ENCODE results near the gene TBXAS1.
A peak's percentile ranks its signal among the peaks of the same experiment; 100 is the strongest.

Gene TBXAS1

DNA sequence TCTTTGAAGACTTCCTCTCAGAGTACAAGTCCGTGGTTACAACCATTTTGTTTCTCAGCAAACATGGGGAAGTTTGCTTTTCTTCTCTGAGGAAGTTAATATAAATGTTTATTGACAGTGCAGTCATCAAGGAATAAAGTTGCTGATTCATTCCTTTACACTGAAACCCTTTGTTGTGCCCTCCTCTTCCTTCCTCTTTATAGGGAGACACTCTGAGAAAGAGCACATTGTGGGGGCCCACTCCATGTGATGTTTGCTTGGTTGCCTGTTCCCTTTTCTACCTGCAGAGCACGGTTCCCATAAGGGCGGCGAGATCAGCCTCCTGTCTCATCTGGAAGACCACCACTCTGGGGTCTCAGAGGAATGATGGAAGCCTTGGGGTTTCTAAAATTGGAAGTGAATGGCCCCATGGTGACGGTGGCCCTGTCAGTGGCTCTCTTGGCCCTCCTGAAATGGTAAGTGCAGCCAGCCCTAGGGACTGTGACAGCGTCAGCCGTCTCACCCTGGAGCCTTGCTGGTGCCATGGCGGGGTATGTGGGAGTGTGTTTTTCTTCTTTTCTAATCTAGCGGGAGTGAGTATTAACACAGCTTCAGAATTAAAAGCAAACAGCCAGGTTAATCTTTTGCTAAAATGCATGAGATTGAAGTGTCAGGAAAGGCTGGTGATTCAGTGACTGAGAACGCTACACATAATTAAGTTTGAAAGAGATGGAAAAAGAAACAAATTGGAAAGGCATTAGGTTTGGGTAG lies at the start of gene TBXAS1:
Gene TBXAS1, plus strand, starts transcription at position 240 of the 750 bp plus-strand sequence. Its CDS starts 127 bp downstream, at position 367.
- DNase-seq (ENCODE audit: low read depth, low spot score), result no peak

DNA sequence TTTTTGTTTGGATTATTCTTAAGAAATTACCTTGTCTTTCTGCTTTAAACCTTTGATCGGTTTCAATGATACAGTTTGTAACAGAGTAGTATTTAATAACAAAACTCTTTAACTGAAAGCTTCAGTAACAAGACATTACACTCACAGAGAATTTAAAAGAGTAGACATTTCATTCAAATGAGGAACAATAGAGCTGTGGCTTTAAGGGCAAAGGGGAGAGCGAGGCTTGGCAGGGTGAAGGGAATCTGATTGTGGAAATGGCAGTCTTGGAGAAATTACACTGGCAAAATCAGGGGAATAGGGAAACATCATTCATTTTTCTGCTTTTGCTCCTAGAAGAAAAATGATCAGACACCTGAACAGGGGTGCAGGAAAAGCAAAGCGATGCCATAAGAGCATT lies 46.1 kb upstream of the TBXAS1 start:
- no peak for DNase-seq (ENCODE audit: low read depth, low spot score)

DNA sequence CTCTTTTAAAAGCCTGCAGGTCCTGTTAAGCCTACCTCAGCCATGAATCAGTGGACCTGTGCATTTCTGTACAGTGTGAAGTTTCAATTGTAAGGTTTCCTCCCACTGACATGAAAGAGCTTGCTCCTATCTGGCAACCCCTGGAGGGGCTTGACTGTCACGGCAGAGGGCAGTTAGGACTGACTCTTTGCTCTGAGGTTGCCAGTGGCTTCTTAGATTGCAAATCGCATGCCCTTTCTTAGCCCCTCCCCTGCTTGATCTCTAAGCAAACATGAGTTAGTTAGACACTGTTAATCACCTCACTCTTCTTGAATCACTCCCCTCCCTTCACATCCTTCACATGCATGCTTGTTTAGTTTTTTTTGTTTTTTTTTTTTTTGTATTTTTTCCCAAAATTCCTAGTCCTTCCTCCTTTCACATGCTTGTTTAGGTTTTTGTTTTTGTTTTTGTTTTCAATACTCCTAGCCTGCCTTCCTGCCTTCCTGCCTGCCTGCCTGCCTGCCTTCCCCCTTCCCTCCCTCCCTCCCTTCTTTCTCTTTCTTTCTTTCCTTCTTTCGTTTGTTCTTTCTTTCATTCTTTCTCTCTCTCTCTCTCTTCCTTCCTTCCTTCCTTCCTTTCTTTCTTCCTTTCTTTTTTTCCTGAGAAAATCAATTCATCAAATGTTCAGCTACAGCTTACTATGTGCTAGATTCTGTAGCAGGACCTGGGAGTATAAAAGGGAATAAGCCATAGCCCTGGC lies 45.2 kb upstream of the TBXAS1 start:
- DNase-seq (ENCODE audit: low read depth, low spot score), result peak; percentile 21

DNA sequence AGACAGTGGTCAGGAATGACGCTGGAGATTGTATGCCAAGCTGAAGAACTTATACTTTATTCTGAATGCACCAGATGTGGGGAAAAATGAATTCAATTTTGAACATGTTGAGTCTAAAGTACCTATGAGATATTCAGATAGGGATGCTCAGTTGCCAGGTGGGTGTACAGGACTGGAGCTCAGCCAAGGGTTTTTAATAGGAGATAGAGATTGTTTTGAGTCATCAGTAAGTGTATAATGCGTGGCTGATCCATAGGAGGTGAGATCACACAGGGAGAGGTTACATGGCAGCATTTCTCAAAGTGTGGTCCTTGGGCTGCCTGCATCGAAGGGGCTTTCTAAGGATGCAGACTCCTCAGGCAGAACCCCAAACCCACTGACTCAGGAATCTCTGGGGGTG lies 44.4 kb upstream of the TBXAS1 start:
- no peak for DNase-seq (ENCODE audit: low read depth, low spot score)

DNA sequence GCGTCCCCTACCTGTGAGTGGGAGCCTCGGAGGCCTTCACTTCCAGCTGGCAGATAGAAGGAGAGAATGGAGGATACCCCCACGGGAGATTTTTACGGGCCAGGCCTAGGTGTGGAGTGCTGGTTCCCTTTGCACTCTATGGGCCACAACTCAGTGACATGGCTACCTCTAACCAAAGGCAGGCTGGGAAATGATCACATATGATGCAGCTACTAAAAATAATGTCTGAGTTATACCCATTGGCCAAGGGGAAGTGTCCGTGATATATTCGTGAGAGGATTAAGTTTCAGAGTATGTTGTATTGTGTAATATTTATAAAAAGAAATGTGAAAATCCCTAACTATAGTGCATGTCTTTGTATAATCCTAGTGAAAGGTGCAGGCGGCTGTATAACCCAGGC lies 37.7 kb upstream of the TBXAS1 start:
- DNase-seq (ENCODE audit: low read depth, low spot score), result no peak

DNA sequence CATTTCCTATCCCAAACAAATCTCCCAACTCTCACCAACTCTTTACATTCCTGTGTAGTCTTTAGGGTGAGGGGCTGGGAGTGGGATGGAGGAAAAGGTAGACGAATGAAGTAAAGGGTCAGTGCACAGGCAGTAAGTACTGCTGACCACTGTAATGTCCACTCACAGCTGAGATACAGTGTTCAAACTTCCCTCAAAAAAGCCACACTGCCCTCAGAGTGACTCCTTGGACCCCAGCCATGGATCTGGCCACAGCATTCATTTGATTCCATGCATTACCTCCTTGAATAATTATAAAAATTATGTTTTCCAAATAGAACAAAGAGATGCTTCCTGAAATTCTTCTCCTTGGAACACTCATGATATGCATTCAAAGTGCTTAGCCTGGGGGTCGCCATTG lies 31.5 kb upstream of the TBXAS1 start:
- DNase-seq (ENCODE audit: low read depth, low spot score), result no peak

DNA sequence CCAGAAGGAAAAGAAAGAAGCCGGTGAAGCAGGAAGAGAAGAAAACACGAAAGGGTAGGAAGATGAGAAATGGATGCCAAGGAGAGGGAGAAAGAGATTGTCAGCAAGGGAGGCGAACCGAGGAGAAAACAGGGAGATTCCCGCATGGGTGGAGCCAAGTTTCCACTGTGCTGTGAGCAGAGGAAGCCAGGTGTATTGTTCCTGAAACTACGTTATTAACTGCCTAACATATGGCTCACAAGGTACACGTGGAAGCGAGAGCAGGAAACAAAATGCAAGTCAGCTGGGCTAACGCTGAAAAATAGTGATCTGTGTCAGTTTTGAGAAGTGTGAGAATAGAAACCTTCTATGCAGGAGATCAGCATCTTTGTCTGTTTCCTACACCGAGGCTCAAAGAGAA lies 30.8 kb upstream of the TBXAS1 start:
- no peak for DNase-seq (ENCODE audit: low read depth, low spot score)

DNA sequence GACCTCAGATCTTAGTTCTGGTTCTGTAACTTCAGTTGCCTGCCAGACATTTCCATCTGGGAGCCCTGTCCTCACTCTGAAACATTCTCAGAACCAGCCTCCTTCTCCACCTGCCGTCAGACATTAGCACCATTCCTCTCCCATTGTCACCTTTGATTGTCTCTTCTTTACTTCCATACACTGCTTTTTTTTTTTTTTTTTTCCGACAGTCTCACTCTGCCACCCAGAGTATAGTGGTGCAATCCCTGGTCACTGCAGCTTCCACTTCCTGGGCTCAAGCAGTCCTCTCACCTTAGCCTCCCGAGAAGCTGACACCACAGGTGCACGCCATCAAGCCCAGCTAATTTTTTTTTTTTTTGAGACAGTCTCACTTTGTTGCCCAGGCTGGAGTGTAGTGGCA lies 30.2 kb upstream of the TBXAS1 start:
- no peak for DNase-seq (ENCODE audit: low read depth, low spot score)

DNA sequence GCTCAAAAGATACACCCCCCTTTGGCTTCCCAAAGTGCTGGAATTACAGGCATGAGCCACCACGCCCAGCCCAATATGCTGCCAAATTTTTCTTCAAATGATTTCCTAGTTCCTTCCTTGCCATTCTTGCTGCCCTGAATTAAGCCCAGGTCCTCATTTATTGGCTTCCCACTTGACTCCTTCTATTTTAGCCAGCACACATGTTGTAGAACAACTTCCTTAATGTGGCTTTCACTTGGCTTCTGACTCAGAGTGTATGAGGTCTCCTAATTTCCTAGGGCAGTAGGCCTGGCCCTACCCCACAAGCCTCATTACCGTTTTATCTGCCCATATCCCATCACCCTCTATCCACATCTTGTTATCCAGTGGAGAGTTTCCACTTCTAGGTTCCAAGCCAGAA lies 29.5 kb upstream of the TBXAS1 start:
- no peak for DNase-seq (ENCODE audit: low read depth, low spot score)

DNA sequence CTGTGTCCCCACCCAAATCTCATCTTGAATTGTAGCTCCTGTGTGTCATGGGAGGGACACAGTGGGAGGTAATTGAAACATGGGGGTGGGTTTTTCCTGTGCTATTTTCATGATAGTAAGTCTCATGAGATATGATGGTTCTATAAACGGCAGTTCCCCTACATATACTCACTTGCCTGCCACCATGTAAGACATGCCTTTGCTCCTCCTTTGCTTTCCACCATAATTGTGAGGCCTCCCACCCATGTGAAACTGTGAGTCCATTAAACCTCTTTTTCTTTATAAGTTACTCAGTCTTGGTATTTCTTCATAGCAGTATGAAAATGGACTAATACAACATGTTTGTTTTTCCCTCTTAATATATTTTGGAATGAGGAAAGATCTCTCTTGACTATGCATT lies 24.5 kb upstream of the TBXAS1 start:
- no peak for DNase-seq (ENCODE audit: low read depth, low spot score)

DNA sequence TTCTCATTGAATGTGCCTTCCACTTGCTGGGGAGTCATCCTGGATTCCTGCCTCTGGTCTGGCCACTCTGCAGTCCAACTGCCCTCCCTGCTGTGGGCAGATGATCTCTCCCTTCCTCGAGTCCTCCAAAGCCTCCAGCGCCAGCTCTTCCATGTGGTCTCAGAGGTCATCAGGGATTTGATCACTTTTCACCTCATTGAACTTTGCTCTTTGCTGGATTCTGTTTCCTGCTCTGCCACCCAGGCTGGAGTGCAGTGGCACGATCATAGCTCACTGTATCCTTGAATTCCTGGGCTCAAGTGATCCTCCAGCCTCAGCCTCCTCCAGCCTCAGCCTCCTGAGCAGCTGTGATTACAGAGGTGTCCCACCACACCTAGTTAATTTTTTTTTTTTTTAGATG lies 22.1 kb upstream of the TBXAS1 start:
- no peak for DNase-seq (ENCODE audit: low read depth, low spot score)

DNA sequence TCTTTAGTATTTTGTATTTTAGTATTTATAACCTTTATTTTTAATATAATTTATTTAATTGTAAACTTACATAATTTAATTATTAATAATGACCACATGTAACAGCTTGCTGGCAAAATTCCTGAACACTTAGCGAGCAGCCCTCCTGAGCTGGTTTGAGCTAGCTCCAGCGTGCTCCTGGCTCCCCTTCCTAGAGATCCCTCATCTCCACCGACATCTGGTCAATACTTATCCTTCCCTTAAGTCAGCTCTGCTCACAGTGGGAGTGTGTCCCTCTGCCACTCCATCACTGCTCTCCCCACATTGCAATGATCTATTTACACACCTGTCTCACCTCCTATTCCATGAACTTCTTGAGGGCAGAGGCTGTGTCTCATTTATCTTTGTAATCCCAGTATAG lies 20.6 kb upstream of the TBXAS1 start:
- DNase-seq (ENCODE audit: low read depth, low spot score), result no peak

DNA sequence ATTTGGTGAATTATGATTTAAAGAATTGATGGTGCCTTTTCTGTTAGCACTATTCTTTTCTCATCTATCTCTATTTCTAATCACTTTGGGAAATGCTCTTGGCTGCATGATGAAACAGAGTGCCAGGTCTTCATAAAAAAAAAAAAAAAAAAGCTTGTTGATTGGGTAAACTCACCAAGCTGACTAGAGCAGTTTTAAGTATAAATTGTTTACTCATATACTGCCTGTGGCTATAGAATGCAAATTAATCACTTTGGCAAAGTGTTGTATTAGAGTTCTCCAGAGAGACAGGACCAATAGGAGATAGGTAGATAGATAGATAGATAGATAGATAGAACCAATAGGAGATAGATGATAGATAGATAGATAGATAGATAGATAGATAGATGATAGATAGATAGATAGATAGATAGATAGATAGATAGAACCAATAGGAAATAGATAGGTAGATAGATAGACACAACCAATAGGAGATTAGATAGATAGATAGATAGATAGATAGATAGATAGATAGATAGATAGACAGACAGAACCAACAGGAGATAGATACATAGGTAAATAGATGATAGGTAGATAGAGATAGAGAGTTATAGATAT lies 20.1 kb upstream of the TBXAS1 start:
- no peak for DNase-seq (ENCODE audit: low read depth, low spot score)

DNA sequence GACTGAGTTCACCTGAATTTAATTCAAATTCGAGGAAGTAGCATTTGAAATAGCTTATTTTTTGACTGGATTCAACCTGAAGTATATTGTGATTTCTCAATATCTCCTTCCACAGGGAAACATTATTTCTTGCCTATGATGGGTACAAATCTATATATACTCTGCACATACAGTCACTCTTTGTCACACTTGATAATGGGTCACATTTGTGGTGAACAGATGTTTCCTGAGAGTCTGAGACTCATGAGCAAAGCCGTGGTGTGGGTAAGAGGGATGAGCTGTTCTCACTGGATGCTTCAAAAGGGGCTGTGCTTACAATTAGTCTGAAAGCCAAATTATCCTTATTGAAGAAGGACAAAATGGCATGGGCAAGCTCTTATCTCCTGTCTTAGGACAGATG lies 18.0 kb upstream of the TBXAS1 start:
- no peak for DNase-seq (ENCODE audit: low read depth, low spot score)

DNA sequence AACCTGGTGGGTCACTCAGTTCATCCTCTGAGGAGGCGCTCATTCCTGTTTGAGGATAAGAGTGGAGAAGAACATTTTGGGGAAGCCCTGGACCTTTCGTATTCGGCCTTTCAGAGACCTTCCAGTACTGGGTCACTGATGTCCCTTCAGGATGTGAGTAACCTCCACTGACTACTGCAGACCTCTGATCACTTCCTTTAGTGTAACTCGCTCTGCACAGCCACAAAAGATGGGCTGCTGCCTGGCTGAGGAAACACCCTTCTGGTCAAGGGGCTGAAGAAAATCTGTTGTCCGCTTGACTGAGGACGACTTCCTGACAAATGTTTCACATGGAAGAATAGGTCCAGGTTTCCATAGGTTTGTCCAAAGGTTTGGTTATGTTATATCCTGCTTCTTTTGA lies 15.9 kb upstream of the TBXAS1 start:
- DNase-seq (ENCODE audit: low read depth, low spot score), result no peak

DNA sequence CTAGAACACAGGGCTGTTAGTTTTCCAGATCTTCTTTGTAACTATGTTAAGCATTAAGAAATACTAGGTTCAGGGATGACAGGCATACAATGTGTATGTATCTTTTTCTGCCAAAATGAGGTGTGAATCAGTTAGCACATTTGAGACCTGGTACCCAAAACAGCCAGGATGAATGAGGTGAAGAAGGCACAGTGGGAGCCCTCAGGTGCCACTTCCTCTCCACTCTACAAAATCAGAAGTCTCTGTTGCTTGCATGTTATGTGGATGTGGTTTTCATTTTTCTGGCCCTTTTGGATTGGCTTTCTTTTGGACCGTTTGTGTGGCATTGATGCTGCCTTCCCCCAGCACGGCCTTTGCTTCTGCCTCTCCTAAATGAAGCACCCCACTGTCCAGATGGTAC lies 15.4 kb upstream of the TBXAS1 start:
- DNase-seq (ENCODE audit: low read depth, low spot score), result no peak

DNA sequence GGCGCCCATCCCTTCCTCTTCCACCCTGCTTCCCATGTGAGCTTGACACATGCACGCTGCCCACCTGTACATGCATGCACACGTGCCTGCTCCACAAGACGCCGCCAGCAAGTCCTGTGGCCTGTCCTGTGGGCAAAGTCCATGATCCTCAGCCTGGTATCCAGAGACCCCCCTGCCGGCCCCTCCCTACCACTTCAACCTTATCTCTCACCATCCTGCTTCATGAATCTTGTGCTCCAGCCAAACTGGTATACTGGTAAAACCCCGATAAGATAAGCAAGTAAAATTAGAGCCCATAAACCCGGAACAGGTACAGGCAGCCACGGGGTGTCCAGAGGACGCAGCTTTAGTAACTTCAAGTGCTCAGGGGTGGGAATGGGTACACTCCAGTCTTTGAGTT lies 11.8 kb upstream of the TBXAS1 start:
- no peak for DNase-seq (ENCODE audit: low read depth, low spot score)

DNA sequence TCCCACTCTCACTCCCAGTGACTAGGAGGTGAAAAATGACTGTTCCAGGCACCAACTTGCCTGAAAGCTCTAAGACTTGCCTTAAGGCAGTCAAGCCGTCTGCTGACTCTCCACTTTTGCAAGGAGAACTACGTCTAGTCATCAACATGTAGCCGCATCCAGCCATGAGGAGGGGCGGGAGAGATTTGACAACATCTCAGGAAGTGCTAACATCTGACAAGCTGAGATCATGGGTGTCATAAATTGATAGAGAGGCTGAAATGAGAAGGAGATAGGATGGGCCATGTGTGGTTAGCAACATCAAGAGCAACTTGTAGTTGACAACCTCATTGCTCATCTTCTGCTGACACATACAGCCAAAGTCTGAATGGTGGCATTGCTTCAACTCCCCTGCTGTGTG lies 9.0 kb upstream of the TBXAS1 start:
- DNase-seq (ENCODE audit: low read depth, low spot score), result no peak

DNA sequence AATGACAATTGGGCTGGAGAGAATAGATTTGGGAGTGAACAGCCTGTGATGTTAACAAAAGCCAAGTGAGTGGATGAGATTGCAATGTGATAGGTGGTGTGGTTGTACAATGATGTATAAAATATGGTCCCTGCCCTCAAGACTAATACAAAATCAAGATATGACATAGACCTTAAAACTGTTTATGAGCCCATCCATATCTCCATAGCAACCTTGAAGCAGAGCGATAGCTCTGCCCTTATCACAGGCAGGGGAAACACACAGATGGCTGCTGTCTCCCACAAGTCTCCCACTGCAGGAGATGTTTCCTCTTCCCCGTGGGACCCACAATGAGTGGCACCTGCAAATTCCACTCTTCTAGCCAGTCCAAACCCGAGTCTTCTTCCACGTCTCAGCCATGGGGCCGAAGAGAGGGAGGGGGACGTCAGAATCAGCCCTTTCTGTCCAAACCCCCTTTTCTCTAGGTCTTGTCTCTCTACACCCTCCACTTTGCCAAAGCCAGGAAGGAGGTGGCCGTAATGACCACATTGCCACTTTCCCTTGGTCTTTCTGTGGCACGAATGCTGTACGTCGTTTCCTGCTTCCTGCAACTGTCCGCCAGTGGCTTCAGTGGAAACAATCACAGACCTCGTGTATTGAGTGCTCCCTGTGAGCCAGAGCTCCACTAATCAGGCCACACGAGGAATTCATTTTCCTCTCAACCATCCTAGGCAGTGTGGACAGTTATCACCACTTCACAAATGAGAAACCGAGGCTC lies 7.5 kb upstream of the TBXAS1 start:
- DNase-seq (ENCODE audit: low read depth, low spot score), result no peak

DNA sequence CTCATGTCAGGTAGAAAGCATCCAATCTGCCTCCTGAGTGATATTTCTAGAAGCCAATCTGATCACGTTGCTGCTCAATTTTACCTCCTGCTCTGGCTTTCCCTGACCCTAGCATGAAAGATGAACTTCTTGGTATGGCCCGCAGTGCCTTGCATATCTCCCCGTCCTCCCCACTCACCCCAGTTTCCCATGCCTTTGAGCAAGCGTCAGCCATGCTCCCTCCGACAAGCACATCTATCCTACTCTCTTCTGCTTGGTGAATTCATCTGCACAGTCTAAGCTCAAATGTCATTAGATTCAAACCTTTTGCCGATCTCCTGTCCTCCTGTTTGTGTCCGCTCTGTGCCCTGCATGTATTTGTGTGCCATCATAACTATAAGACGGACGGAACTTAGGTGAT lies 6.2 kb upstream of the TBXAS1 start:
- DNase-seq (ENCODE audit: low read depth, low spot score), result no peak

DNA sequence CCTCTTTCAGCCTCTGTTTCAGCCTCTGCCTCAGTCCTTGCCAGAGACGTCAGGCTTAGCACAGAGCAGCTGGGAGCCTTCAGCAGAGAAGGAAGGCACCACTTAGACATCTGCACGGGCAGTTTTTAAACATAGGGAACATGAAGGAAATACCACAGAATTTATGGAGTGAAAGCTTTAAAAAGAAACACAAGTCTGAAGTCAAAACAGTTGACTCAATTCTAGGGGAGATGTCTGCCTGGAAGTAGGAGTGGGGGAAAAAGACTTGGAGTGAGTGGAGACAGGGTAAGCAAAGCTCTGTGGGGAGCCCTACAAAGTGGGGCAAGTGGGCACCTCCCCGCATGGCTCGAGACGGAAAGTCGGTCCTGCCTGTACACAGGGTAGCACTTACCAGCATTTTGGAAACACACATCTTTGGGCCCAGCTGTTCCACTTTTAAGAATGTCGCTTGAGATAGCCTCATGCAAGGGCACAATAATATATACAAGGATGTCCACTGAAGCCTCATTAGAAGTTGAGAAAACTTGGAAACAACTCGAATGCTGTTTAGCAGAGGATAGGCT lies 5.0 kb upstream of the TBXAS1 start:
- no peak for DNase-seq (ENCODE audit: low read depth, low spot score)
